GM12875 (cell line): Measurements from ENCODE around the gene STRA8.
A peak's percentile ranks its signal among the peaks of the same experiment; 100 is the strongest.

Experiments used
- H3K4me3 ChIP-seq: one replicate; pipeline ENCODE4 v1.5.1; 2011; ENCODE audit warnings: low read depth, low read length, control low read depth
- TF ChIP-seq, protein P1 (sequence below): IDR thresholded peaks from 2 replicates; pipeline ENCODE4 v1.5.1; 2011; ENCODE audit warnings: low read depth, mild to moderate bottlenecking, control low read depth, inconsistent platforms, low read length, moderate library complexity, borderline replicate concordance; ENCODE audit not compliant: insufficient read depth

The STRA8 gene

DNA sequence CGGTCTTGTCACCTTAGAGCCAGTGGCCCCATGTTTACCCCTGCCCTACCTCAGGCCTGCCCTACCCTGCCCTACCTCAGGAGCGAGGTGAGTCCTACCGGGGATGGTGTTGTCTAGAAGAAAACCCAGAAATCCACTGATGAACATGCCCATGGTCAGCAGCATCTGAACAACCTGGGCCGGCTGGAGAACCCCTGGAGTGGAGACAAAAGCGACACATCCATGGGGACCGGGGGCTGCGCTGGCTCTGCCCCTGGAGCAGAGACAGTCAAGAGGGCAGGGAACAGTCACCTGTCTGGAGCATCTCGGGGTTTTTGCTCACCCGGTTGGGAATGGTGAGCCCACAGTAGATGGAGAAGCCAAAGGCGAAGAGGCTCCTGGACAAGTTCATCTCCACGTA is 36.3 kb downstream of the STRA8 start:
- TF ChIP-seq, protein P1, sequence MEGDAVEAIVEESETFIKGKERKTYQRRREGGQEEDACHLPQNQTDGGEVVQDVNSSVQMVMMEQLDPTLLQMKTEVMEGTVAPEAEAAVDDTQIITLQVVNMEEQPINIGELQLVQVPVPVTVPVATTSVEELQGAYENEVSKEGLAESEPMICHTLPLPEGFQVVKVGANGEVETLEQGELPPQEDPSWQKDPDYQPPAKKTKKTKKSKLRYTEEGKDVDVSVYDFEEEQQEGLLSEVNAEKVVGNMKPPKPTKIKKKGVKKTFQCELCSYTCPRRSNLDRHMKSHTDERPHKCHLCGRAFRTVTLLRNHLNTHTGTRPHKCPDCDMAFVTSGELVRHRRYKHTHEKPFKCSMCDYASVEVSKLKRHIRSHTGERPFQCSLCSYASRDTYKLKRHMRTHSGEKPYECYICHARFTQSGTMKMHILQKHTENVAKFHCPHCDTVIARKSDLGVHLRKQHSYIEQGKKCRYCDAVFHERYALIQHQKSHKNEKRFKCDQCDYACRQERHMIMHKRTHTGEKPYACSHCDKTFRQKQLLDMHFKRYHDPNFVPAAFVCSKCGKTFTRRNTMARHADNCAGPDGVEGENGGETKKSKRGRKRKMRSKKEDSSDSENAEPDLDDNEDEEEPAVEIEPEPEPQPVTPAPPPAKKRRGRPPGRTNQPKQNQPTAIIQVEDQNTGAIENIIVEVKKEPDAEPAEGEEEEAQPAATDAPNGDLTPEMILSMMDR: no peak
- H3K4me3 ChIP-seq: no peak overlapping the region

DNA sequence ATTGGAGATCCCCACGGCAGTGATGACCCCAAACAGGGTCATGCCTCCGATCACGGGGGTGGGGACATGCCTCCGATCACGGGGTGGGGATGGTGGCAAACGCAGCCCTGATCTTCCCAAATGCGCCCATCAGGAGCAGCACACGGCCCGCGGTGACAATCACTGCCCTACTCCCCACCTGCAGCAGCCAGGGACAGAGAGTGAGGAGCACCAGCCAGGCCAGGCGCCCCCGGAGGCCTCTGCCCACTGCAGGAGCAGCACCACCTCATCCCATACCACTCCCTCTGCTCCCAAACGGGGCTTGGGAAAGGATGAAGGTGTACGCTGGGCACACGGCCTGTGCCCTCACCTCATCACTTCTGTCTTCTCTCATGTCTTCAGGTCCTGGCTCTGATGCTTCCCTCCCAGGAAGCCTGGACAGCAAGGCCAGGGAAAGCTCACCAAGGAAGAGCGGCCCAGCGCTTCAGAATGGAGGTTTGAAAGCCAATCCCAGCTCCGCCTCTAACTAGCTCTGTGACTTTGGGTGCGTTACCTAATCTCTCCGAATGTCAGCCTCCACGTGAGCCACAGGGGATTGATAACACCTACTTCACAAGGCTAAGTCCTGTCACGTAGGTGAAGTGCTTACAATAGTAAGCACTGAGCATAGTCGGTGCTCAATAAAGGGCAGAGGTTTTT is 37.1 kb downstream of the STRA8 start:
- H3K4me3 ChIP-seq: no peak overlapping the region
- TF ChIP-seq, protein P1: no peak

DNA sequence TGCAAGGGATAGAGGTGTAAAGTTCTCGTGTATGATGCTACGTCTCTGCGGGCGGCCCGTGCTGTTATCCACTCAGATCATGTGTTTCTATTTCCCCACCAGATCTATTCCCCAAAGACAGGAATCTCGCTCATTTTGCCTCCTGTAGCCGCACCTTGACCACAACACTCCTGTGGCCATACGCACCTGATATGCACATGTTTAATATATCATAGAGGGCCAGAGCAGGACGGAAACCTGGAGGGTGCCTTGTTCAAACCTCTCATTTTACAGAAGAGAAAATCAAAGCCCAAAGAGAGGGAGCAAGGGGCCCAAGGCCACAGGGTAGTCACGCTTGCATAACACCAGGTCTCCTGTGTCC is 37.6 kb downstream of the STRA8 start:
- TF ChIP-seq, protein P1: no peak
- H3K4me3 ChIP-seq: no peak overlapping the region

DNA sequence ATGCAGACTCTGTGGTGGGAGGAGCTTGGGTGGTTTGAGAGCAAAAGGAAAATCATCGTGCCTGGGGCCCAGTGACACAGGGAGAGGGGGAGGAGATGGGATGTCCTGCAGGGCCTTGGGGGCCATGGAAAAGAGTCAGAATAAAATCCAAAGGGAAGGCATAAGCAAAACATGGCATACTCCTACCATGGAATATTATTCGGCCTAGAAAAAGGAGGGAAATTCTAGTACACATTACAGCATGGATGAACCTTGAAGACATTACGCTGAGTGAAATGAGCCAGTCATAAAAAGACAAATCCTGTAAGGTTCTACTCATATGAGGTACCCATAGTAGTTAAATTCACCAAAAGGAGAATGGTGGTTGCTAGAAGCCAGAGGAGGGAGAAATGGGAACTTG is 38.7 kb downstream of the STRA8 start:
- TF ChIP-seq, protein P1: no peak
- no peak overlapping the region for H3K4me3 ChIP-seq

DNA sequence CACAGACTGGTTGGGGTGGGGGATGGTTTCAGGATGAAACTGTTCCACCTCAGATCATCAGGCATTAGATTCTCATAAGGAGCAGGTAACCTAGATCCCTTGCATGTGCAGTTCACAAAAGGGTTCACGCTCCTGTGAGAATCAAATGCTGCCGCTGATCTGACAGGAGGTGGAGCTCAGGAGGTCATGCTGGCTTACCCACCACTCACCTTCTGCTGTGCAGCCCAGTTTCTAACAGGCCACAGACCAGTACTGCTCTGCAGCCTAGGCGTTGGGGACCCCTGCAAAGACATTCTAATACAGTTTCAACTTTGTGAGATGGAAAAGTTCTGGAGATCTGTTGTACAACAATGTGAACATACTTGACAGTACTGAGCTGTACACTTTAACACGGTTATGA is 39.9 kb downstream of the STRA8 start:
- TF ChIP-seq, protein P1: no peak
- H3K4me3 ChIP-seq: no peak overlapping the region

DNA sequence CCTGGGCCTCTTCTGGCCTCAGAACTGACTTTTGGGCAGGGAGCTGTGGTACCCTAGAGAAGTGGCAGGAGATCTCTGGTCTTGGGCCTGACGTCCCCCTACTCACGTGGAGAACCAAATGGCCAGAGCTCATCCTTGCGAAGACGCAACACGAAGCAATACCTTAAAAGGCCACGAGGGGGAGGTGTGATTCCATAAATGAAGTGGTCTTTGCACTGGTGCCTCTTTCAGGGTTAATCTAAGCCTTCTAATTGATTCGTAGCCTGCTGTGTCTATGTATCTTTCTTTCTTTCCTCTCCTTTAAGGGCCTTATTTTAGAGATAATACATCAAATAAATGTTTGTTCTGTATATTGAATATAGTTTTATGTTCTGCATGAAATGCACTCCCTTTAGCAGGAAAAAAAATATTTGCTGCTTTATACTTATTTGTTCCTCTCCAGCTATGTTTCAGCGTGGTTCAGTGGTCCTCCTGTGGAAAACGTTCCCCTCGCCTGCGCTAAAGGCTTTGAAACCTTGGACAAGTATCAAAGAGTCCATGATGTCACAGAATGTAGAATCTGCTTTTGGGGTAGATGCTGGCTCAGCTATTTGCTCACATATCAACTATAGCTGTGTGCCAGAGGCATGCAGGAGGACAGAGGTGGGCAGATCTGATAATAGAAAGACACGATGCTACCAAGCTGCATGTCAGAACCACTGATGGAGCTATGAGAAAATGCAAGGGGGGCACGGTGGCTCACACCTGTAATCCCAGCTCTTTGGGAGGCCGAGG is 41.0 kb downstream of the STRA8 start:
- H3K4me3 ChIP-seq: no peak overlapping the region
- TF ChIP-seq, protein P1: peak; percentile 75
